GM23338 (cell line): ENCODE measurements around the gene GLMP. TPM values are rescaled to one million over a fixed set of nuclear protein-coding genes. Genes with fewer than 3 reads are reported as not detected.

Experiments used
- ATAC-seq: fragments of 200-7000 bp; cut with Tn5 transposase; 3 replicates; pipeline ENCODE4 v1.9.1; 2020
- DNase-seq: peaks from one replicate; pipeline ENCODE4 v3.0.0-alpha.2; 2015; ENCODE audit warnings: low spot score
- H2AFZ ChIP-seq: fragments of 200-600 bp; sonication (generic); 2 replicates; pipeline ENCODE4 v1.8.0; 2016; ENCODE audit warnings: antibody characterized with exemption, mild to moderate bottlenecking, moderate library complexity
- H3F3A ChIP-seq: fragments of 200-600 bp; sonication (generic); replicated peaks from 2 replicates; pipeline ENCODE4 v1.8.0; 2017; ENCODE audit warnings: antibody characterized with exemption, mixed run types, low read depth
- H3K27ac ChIP-seq: fragments of 200-600 bp; sonication (generic); 2 replicates; pipeline ENCODE4 v1.6.1; 2016; ENCODE audit warnings: low read depth
- H3K27me3 ChIP-seq: fragments of 200-600 bp; sonication (generic); 2 replicates; pipeline ENCODE4 v1.8.0; 2016; ENCODE audit warnings: mild to moderate bottlenecking, mixed run types, moderate library complexity; ENCODE audit not compliant: insufficient read depth
- H3K36me3 ChIP-seq: fragments of 200-600 bp; sonication (generic); 2 replicates; pipeline ENCODE4 v1.8.0; 2016; ENCODE audit warnings: mild to moderate bottlenecking; ENCODE audit not compliant: insufficient read depth
- H3K4me1 ChIP-seq: fragments of 200-600 bp; sonication (generic); 2 replicates; pipeline ENCODE4 v1.8.0; 2016; ENCODE audit warnings: mild to moderate bottlenecking, moderate library complexity; ENCODE audit not compliant: insufficient read depth
- H3K4me2 ChIP-seq: fragments of 200-600 bp; sonication (generic); 2 replicates; pipeline ENCODE4 v1.7.1; 2017; ENCODE audit warnings: mixed run types
- H3K4me3 ChIP-seq: fragments of 200-600 bp; sonication (generic); 2 replicates; pipeline ENCODE4 v1.6.1; 2016; ENCODE audit warnings: mixed run types
- H3K79me2 ChIP-seq: fragments of 200-600 bp; sonication (generic); replicated peaks from 2 replicates; pipeline ENCODE4 v1.8.0; 2017; ENCODE audit warnings: mild to moderate bottlenecking; ENCODE audit not compliant: insufficient read depth
- H3K9me2 ChIP-seq: fragments of 200-600 bp; sonication (generic); 2 replicates; pipeline ENCODE4 v1.8.0; 2017; ENCODE audit not compliant: insufficient read depth
- H4K20me1 ChIP-seq: fragments of 200-600 bp; sonication (generic); replicated peaks from 2 replicates; pipeline ENCODE4 v1.8.0; 2017; ENCODE audit warnings: mild to moderate bottlenecking; ENCODE audit not compliant: insufficient read depth
- H3K27ac Mint-ChIP-seq: 2 replicates; pipeline ENCODE4 v1.8.0; 2020; ENCODE audit warnings: inconsistent platforms, mild to moderate bottlenecking, moderate library complexity, mixed read lengths
- H3K27me3 Mint-ChIP-seq: 3 replicates; pipeline ENCODE4 v1.8.0; 2022; ENCODE audit warnings: low read depth, mild to moderate bottlenecking, moderate library complexity, mixed read lengths, inconsistent platforms; ENCODE audit not compliant: insufficient read depth, poor library complexity
- H3K36me3 Mint-ChIP-seq: 3 replicates; pipeline ENCODE4 v1.8.0; 2021; ENCODE audit warnings: low read depth, mild to moderate bottlenecking, inconsistent platforms, moderate library complexity, mixed read lengths
- H3K4me1 Mint-ChIP-seq: 3 replicates; pipeline ENCODE4 v1.8.0; 2020; ENCODE audit warnings: mild to moderate bottlenecking, inconsistent platforms, mixed read lengths
- H3K4me3 Mint-ChIP-seq: 3 replicates; pipeline ENCODE4 v1.8.0; 2021; ENCODE audit warnings: moderate library complexity, mild to moderate bottlenecking, inconsistent platforms, mixed read lengths
- H3K9me3 Mint-ChIP-seq: 3 replicates; pipeline ENCODE4 v1.8.0; 2020; ENCODE audit warnings: moderate library complexity, mild to moderate bottlenecking, inconsistent platforms, mixed read lengths
- CREB1 ChIP-seq: fragments of 250-450 bp; sonication (Bioruptor Pico); IDR thresholded peaks from 2 replicates; pipeline ENCODE4 v1.5.0; 2020; ENCODE audit warnings: low read depth, mild to moderate bottlenecking, moderate library complexity
- CTCF ChIP-seq, 2 experiments: fragments of 200-600 bp in 1 of 2; sonication (generic) in 1 of 2; conservative IDR thresholded peaks; 2 replicates each; pipeline versions ENCODE4 v1.5.1 to v1.6.1; 2016 to 2017; ENCODE audit warnings: antibody characterized with exemption in 2 of 2, low read depth in 2 of 2, mild to moderate bottlenecking in 2 of 2, moderate library complexity in 1 of 2
- ETS1 ChIP-seq: IDR thresholded peaks from 2 replicates; pipeline ENCODE4 v1.6.1; 2016; ENCODE audit warnings: antibody characterized with exemption
- EZH2 ChIP-seq: fragments of 200-600 bp; sonication (generic); IDR thresholded peaks from one replicate; pipeline ENCODE4 v1.8.0; 2017; ENCODE audit warnings: antibody characterized with exemption, mild to moderate bottlenecking, low read depth; ENCODE audit not compliant: unreplicated experiment
- JUNB ChIP-seq: IDR thresholded peaks from one replicate; pipeline ENCODE4 v1.6.1; 2016; ENCODE audit warnings: antibody characterized with exemption; ENCODE audit not compliant: unreplicated experiment
- NANOG ChIP-seq: IDR thresholded peaks from 2 replicates; pipeline ENCODE4 v1.6.1; 2016; ENCODE audit warnings: antibody characterized with exemption, borderline replicate concordance
- POLR2AphosphoS5 ChIP-seq: IDR thresholded peaks from 2 replicates; pipeline ENCODE4 v1.6.1; 2016; ENCODE audit warnings: antibody characterized with exemption, low read depth
- REST ChIP-seq: IDR thresholded peaks from one replicate; pipeline ENCODE4 v1.6.1; 2018; ENCODE audit warnings: antibody characterized with exemption; ENCODE audit not compliant: unreplicated experiment
- STAT1 ChIP-seq: IDR thresholded peaks from one replicate; pipeline ENCODE4 v1.6.1; 2016; ENCODE audit warnings: antibody characterized with exemption; ENCODE audit not compliant: unreplicated experiment
- ZNF331 ChIP-seq: fragments of 250-450 bp; sonication (Bioruptor Pico); IDR thresholded peaks from 2 replicates; pipeline ENCODE4 v1.5.0; 2020; ENCODE audit warnings: low read depth, mild to moderate bottlenecking, moderate library complexity
- polyA plus RNA-seq: library from polyadenylated mRNA; unstranded; fragments of >200 nt; fragmentation: Nextera tagmentation; extraction: Ambion mirVana; gene quantifications from 2 replicates; pipeline ENCODE4 v1.2.1, GENCODE V29; 2016
- total RNA-seq: library from RNA; depleted of rRNA; stranded (reverse); fragments of >200 nt; shearing (Covaris generic); gene quantifications from 2 replicates; pipeline ENCODE4 v1.2.3, GENCODE V29; 2014
- TF ChIP-seq, protein P1 (sequence below): fragments of 250-450 bp; sonication (Bioruptor Pico); IDR thresholded peaks from 2 replicates; pipeline ENCODE4 v1.5.0; 2020; ENCODE audit warnings: mild to moderate bottlenecking, moderate library complexity

GLMP gene
- total and polyA plus RNA-seq, 2 experiments from 2014 or later: 33.6 to 41.9 TPM

DNA sequence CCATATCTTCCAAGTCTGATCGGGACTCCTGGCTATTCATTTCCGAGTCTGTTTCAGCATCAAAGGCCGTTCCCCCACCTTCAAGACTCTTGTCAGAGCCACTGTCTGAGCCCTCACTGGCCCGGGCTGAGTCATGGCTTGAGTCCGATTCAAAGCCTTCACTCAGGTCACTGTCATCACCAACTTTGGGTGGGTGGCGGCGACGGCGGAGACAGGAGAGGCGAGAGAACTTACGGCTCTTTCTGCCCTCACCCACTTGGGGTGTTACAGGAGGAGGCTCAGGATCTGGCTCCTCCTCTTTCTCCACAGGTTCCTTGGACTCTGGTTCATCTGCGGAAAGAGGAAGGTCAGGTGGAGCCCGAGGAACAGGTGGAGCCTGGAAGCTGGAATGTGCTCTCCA, 29.4 kb downstream of the GLMP start (continued):
- TF ChIP-seq REST (no peak), CTCF (conservative IDR thresholded peaks at IDR 0.05; ENCODE audit: low read depth in 2 of 2) (no peak), NANOG (no peak), STAT1 (no peak), POLR2AphosphoS5 (no peak), CREB1 (CRISPR knock-in tag) (no peak), JUNB (no peak)

DNA sequence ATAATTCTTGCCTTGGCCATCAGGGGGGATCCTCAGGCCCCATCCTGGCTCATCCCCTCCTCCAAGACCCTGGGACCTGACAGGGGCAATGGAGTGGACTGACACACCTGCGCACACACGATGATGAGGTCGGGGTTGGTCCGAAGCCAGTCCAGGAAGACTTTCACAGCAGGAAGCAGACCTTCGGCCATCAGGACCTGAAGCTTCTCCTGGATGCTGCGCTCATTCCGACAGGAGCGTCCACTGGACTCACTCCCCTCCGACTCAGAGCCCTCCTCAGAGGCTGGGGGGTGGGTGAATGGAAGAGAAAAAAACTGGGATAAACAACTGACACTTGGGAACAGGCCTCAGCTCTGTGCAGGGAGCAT, 32.2 kb downstream of the GLMP start:
- H3K4me2 ChIP-seq: no peak overlapping the region
- Mint-ChIP-seq H3K9me3 (no peaks in the 10 kb centered on the region), H3K4me3 (no peak overlapping the region), H3K4me1 (no peaks in the 10 kb centered on the region), H3K36me3 (peaks cover 89% of the 10 kb centered on the region), H3K27ac (no peak overlapping the region), H3K27me3 (peaks cover 3% of the 10 kb centered on the region)
- H3K36me3 ChIP-seq: peaks cover 83% of the 10 kb centered on the region
- H2AFZ ChIP-seq: no peak overlapping the region
- H3K4me3 ChIP-seq: no peak overlapping the region
- no peaks in the 10 kb centered on the region for H3K9me2 ChIP-seq
- H3K27ac ChIP-seq: no peak overlapping the region
- H3F3A ChIP-seq: peaks cover 20% of the 10 kb centered on the region; the same call in 1 of the 2 replicates
- peaks cover 27% of the 10 kb centered on the region for H4K20me1 ChIP-seq
- H3K4me1 ChIP-seq: no peaks in the 10 kb centered on the region
- H3K79me2 ChIP-seq: no peaks in the 10 kb centered on the region
- DNase-seq (no peak), ATAC-seq (no peak)
- H3K27me3 ChIP-seq: no peaks in the 10 kb centered on the region
- TF ChIP-seq EZH2 (no peak), ZNF331 (no peak), CREB1 (CRISPR knock-in tag) (no peak), ETS1 (no peak), NANOG (no peak), POLR2AphosphoS5 (no peak)
- TF ChIP-seq, protein P1, sequence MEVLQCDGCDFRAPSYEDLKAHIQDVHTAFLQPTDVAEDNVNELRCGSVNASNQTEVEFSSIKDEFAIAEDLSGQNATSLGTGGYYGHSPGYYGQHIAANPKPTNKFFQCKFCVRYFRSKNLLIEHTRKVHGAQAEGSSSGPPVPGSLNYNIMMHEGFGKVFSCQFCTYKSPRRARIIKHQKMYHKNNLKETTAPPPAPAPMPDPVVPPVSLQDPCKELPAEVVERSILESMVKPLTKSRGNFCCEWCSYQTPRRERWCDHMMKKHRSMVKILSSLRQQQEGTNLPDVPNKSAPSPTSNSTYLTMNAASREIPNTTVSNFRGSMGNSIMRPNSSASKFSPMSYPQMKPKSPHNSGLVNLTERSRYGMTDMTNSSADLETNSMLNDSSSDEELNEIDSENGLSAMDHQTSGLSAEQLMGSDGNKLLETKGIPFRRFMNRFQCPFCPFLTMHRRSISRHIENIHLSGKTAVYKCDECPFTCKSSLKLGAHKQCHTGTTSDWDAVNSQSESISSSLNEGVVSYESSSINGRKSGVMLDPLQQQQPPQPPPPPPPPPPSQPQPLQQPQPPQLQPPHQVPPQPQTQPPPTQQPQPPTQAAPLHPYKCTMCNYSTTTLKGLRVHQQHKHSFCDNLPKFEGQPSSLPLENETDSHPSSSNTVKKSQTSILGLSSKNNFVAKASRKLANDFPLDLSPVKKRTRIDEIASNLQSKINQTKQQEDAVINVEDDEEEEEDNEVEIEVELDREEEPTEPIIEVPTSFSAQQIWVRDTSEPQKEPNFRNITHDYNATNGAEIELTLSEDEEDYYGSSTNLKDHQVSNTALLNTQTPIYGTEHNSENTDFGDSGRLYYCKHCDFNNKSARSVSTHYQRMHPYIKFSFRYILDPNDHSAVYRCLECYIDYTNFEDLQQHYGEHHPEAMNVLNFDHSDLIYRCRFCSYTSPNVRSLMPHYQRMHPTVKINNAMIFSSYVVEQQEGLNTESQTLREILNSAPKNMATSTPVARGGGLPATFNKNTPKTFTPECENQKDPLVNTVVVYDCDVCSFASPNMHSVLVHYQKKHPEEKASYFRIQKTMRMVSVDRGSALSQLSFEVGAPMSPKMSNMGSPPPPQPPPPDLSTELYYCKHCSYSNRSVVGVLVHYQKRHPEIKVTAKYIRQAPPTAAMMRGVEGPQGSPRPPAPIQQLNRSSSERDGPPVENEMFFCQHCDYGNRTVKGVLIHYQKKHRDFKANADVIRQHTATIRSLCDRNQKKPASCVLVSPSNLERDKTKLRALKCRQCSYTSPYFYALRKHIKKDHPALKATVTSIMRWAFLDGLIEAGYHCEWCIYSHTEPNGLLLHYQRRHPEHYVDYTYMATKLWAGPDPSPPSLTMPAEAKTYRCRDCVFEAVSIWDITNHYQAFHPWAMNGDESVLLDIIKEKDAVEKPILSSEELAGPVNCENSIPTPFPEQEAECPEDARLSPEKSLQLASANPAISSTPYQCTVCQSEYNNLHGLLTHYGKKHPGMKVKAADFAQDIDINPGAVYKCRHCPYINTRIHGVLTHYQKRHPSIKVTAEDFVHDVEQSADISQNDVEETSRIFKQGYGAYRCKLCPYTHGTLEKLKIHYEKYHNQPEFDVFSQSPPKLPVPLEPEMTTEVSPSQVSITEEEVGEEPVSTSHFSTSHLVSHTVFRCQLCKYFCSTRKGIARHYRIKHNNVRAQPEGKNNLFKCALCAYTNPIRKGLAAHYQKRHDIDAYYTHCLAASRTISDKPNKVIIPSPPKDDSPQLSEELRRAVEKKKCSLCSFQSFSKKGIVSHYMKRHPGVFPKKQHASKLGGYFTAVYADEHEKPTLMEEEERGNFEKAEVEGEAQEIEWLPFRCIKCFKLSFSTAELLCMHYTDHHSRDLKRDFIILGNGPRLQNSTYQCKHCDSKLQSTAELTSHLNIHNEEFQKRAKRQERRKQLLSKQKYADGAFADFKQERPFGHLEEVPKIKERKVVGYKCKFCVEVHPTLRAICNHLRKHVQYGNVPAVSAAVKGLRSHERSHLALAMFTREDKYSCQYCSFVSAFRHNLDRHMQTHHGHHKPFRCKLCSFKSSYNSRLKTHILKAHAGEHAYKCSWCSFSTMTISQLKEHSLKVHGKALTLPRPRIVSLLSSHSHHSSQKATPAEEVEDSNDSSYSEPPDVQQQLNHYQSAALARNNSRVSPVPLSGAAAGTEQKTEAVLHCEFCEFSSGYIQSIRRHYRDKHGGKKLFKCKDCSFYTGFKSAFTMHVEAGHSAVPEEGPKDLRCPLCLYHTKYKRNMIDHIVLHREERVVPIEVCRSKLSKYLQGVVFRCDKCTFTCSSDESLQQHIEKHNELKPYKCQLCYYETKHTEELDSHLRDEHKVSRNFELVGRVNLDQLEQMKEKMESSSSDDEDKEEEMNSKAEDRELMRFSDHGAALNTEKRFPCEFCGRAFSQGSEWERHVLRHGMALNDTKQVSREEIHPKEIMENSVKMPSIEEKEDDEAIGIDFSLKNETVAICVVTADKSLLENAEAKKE: no peak
